NCI-H1105 (cell line): Measurements from ENCODE around the gene HRH3.

Experiments used
- DNase-seq: peaks from one replicate; lab custom pipeline; 2025; lab: John Stamatoyannopoulos, UW

Gene HRH3

GRCh38 chr20:62174870-62175624, 45.0 kb downstream of the HRH3 start:
- DNase-seq = no peak

DNA sequence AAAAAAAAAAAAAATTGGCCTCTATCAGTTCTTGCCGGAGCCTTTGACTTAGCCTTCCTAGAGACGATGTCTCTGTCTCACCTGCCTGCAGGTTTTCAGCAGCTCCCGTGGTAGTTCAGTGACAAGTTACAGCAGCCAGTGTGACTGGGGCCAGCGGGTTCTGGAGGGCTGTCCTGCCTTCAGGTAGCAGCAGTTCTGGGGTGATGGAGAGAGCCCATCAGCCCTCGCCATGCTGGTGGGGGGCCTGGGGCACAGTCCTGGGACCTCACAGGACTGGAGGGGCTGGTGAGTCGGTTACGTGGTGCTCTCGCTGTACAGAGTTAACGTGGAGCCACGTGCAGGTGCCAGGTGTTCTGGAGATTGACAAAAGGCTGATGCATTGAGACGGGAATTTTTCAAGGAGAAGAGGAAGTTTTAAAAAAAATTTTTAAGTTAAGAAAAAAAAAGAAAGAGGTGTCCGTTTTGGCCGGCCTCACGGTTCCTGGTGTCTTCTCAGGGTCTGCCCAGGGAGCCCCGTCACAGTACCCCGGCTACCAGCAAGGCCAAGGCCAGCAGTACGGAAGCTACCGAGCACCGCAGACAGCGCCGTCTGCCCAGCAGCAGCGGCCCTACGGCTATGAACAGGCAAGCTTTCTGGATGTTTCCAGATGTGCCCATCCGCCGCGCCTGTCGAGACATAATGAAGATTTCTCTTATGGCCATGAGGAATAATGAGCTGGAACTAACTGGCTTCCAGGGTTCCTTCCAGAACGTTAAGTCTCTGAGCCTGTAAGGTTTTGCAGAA, 45.9 kb downstream of the HRH3 start:
- no peak for DNase-seq

DNA sequence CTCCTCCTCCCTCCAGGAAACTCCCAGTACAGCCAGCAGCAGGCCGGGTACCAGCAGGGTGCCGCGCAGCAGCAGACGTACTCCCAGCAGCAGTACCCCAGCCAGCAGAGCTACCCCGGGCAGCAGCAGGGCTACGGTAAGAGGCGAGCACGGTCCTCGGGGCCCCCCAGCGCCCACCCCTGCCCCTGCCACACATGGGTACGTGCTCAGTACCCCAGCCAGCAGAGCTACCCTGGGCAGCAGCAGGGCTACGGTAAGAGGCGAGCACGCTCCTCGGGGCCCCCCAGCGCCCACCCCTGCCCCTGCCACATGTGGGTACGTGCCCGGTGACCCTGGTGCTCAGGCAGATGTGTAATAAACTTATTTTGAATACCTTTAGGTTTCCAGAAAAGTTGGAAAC, 47.4 kb downstream of the HRH3 start:
- DNase-seq = no peak

- DNase-seq = no peak
Measured at GRCh38 chr20:62171245-62171644, 48.8 kb downstream of the HRH3 start.

DNA sequence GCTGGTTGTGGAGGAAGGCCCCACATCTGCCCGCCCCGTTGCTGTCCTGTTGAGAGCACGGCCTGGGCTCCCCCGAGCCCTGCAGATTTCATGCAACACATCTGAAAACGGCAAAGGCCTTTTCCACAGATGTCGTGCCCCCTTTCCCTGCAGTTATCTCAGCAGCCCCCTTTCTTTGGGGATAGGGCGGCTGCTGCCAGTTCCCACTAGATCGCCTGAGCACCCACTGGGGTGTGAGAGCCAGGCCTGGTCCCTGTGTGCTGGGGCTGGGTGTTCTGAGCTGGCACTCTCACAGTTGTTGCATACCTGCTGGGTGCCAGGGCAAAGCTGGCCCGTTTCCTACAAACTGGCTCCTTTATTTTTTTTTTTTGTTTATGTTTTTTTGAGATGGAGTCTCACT, 49.5 kb downstream of the HRH3 start:
- no peak for DNase-seq

GRCh38 chr20:62168890-62169435, 51.1 kb downstream of the HRH3 start:
- no peak for DNase-seq

GRCh38 chr20:62168061-62168460, 52.0 kb downstream of the HRH3 start:
- no peak for DNase-seq

- DNase-seq = no peak
Measured at GRCh38 chr20:62167474-62167873, 52.6 kb downstream of the HRH3 start.

DNA sequence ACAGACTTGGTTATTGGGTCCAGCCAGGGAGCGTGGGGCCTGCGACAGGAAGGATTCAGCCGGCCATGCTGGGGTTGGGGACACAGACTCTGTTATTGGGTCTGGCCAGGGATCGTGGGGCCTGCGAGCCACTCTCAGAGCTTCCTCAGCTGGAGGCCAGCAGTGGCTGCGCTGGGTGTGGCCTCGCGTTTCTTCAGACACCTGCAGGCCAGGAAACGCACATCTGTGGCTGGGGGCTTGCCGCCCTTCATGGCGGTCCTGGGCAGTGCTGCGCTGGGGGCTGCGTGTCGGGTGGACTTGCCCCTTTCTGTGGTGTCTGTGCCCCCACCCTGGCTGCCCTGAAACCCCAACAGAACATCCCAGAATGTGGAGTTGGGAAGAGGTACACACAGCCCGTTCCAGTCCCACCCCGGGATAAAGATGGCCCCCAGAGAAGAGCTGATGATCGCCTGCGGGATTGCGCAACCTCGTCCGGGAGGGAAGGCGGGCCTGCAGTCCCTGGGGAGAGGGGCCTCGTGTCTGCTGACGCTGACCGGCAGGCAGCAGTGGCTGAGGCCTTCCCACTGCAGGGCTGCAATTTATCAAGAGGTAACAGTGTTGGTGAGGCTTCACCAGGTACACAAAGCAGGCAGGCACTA, 54.2 kb downstream of the HRH3 start:
- DNase-seq = no peak
